ENCODE data around the gene ZNF813. TPM values are rescaled to one million over a fixed set of nuclear protein-coding genes. Genes with fewer than 3 reads are reported as not detected.
"Not testable (repeated sequence)": the region's sequence is repeated elsewhere in the genome, so short reads cannot be mapped to it uniquely, and the experiment has no call there.

ZNF813 gene
- 1.1 TPM for total RNA-seq
- long read RNA-seq, full-length matches to known transcripts, result 1 of 1 reads
- long read RNA-seq, partial matches to known transcripts, result 0 of 1 reads
- long read RNA-seq, other reads (novel, unspliced or antisense), result 0 of 1 reads

DNA sequence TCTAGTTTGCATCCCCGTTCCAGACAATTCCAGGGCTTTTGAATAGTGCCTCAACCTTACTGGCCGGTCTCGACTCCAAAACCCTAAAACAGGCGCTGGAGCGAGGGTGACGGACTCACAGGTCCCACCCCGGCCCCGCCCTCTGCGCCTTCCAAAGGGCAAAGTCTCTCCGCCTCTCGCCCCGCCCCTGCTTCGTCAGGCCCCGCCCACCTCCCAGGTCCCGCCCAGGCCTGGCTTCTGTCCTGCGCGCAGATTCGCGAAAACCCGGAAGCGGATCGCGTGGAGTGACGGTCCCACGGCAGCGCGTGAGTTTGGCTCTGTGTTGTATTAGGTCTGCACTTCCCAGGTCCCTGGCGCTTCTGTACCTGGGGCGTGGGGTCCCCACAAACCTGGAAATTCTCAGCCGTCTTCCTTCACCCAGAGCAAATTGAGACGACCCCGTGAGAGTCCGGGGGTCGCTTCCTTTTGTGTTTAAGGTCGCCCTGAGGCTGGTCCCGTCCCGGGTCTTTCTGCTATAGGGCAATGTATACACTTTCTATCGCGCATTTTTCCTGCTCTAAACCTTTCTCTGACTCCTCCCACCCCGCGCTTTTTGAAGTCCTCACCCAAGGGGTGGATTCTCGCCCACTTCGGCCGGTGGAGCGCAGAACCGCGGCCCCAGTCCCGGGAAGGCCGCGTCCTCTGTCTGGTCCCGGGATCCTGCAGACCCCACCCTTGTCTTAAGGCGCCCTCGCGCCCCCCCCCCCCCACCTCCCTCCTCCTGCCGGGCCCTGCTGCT is at the start of gene ZNF813:
Gene ZNF813 (plus strand): TSS at position 249 of the 778 bp plus-strand sequence. CDS start 16,090 bp downstream, outside the sequence.
- DNase-seq (ENCODE audit: missing footprints) (peak; percentile 98), ATAC-seq (peak; percentile 99)
- intact Hi-C loops (cut with DNase I), result loop anchor here (5.0 kb wide), 1 partner anchor 35 kb away; the partner anchor contains the start of gene ZNF761

DNA sequence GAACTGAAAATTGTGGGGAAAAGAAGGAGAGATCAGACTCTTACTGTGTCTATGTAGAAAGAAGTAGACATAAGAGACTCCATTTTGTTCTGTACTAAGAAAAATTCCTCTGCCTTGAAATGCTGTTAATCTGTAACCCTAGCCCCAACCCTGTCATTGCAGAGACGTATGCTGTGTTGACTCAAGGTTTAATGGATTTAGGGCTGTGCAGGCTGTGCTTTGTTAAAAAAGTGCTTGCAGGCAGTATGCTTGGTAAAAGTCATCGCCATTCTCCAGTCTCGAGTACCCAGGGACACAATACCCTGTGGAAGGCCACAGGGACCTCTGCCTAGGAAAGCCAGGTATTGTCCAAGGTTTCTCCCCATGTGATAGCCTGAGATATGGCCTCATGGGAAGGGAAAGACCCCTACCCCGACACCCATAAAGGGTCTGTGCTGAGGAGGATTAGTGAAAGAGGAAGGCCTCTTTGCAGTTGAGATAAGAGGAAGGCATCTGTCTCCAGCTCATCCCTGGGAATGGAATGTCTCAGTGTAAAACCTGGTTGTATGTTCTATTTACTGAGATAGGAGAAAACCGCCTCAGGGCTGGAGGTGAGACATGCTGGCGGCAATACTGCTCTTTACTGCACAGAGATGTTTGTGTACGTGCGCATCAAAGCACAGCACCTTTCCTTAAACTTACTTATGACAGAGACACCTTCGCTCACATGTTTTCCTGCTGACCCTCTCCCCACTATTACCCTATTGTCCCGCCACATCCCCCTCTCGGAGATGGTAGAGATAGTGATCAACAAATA is 46.8 kb upstream of the ZNF813 start:
- ATAC-seq; intact Hi-C loops (cut with DNase I); DNase-seq (ENCODE audit: missing footprints): not testable (repeated sequence)

DNA sequence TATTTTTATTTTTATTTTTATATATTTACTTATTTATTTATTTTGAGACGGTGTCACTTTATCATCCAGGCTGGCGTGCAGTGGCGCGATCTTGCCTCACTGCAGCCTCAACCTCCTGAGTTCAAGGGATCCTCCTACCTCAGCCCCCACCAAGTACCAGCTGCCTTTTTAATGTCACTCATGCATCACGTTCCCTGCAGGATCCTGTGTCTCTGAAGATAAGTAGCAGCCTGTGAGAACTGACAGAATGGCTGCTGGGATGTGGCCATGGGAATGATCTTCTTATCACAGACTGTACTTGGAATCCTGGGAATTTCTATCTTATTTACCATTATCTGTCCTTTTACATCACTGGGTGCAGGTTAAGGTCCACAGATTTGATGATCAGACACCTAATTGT is 45.0 kb upstream of the ZNF813 start:
- no peak for ATAC-seq
- intact Hi-C loops (cut with DNase I), result no loop called here
- no peak for DNase-seq (ENCODE audit: missing footprints)

- intact Hi-C loops (cut with DNase I); DNase-seq (ENCODE audit: missing footprints): not testable (repeated sequence)
- peak; percentile 35 for ATAC-seq
Observed at GRCh38 chr19:53423074-53423473, 44.5 kb upstream of the ZNF813 start.

DNA sequence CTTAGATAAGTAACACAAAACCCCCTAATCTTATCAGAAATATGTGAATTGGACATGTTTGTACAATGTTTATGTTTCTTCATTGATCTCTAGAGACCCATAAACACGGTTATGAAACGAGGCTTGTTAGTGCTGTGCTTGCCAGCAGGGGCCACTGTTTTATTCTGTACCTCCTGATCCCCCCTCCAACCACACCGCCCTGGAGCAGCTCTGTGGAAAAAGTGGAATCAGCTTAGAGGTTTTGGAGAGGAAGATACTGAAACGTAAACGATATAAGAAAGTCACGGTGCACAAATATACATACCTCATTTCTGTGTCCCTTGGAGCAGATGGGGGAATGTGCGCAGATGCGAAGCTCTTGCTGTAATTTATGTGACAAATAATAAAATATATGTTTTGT is 43.9 kb upstream of the ZNF813 start:
- peak; percentile 54 for ATAC-seq
- DNase-seq (ENCODE audit: missing footprints); intact Hi-C loops (cut with DNase I): not testable (repeated sequence)

- intact Hi-C loops (cut with DNase I), result no loop called here
- ATAC-seq (peak; percentile 79), DNase-seq (ENCODE audit: missing footprints) (peak; percentile 74)
Observed at GRCh38 chr19:53424968-53425597, 42.5 kb upstream of the ZNF813 start.

DNA sequence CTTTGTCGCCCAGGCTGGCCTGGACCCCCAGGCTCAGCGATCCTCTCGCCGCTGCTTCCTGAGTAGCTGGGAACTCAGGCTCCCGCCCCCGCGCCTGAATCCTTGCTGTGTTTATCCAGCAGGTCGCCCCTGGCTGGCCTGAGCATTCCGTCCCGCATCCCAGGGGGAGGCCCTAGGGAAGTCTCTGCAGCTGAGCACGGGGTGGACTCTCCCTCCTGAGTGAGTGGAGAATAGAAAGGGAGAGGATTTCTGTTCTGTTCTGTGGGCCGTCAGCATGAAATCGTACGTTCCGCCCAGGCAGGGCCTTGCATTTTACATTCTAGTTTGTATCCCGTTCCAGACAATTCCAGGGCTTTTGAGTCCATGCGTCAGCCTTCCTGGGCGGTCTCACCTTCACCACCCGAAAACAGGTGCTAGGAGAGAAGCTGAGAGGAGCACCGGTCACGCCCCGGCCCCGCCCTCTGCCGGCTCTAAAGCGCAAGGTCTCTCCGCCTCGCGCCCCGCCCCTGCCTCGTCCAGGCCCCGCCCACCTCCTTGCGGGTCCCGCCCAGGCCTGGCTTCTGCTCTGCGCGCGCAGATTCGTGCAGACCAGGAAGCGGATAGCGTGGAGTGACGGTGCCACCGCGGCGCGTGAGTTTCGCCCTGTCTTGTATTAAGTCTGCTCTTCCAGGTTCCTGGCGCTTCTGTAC is 36.0 kb upstream of the ZNF813 start, which contains the start of gene ZNF761:
Gene ZNF761 (plus strand): TSS at position 586 of the 689 bp plus-strand sequence. CDS start 15,285 bp downstream, outside the sequence.
- DNase-seq (ENCODE audit: missing footprints) (peak; percentile 97), ATAC-seq (peak; percentile 100)
- intact Hi-C loops (cut with DNase I), result loop anchor here (5.0 to 10.0 kb wide), 3 partner anchors 36 to 313 kb away; partner anchors contain the start of gene ZNF813

DNA sequence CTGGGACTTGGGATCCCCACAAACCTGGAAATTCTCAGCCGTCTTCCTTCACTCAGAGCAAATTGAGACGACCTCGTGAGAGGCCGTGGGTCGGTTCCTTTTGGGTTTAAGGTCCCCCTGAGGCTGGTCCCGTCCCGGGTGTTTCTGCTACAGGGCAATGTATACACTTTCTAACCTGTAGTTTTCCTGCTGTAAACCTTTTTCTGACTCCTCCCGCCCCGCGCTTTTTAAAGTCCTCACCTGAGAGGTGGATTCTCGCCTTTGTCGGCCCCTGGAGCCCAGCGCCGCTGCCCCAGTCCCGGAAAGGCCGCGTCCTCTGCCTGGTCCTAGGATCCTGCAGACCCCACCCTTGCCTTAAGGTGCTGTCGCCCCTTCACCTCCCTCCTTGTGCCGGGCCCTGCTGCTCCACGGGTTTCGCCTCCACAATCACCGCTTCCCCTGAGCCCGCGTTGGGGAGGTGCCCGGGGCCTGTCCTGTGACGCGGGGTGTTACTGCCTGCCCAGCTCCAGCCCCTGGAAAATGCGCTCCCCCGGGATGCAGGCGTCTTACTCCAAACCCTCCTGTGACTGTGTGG is 35.4 kb upstream of the ZNF813 start:
- ATAC-seq (peak; percentile 15), DNase-seq (ENCODE audit: missing footprints) (peak; percentile 68)
- intact Hi-C loops (cut with DNase I), result loop anchor here (5.0 to 10.0 kb wide), 3 partner anchors 35 to 313 kb away; partner anchors contain the start of gene ZNF813

GRCh38 chr19:53443809-53444208 is 23.7 kb upstream of the ZNF813 start:
- not testable (repeated sequence) for ATAC-seq

GRCh38 chr19:53447196-53447595 is 20.3 kb upstream of the ZNF813 start:
- ATAC-seq; intact Hi-C loops (cut with DNase I); DNase-seq (ENCODE audit: missing footprints): not testable (repeated sequence)

More at GRCh38 chr19:53443809-53444208, 23.7 kb upstream of the ZNF813 start:
- intact Hi-C loops (cut with DNase I); DNase-seq (ENCODE audit: missing footprints): not testable (repeated sequence)

DNA sequence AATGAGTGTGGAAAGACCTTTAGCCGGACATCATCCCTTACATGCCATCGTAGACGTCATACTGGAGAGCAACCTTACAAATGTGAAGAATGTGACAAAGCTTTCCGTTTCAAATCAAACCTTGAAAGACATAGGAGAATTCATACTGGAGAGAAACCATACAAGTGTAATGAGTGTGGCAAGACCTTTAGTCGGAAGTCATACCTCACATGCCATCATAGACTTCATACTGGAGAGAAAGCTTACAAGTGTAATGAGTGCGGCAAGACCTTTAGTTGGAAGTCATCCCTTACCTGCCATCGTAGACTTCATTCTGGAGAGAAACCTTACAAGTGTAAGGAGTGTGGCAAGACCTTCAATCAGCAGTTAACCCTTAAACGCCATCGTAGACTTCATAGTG is 11.7 kb upstream of the ZNF813 start:
- intact Hi-C loops (cut with DNase I), result no loop called here
- ATAC-seq, result no peak
- no peak for DNase-seq (ENCODE audit: missing footprints)

- intact Hi-C loops (cut with DNase I); ATAC-seq; DNase-seq (ENCODE audit: missing footprints): not testable (repeated sequence)
Observed at GRCh38 chr19:53460131-53460721, 7.3 kb upstream of the ZNF813 start.

- intact Hi-C loops (cut with DNase I), result no loop called here
- DNase-seq (ENCODE audit: missing footprints) (no peak), ATAC-seq (no peak)
Observed at GRCh38 chr19:53461866-53462265, 5.7 kb upstream of the ZNF813 start.

DNA sequence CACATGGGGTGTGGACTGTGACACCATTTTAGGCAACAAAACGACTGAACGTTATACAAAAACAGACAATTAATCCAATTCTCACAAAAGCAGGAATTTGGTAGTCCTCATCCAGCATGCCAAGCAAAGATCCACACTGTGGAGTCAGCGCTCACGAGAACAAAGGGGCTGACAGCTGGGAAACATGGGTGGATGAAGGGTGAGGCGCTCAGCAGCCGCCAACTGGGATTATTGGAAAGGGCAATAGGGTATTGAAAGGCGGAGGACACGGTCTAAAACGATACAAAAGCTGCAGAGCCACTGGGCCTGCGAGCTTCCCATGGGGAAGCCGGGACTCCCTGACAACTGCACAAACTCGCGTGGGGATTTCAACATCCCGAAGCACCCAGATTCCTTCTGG is 4.7 kb upstream of the ZNF813 start:
- ATAC-seq (no peak), DNase-seq (ENCODE audit: missing footprints) (no peak)
- intact Hi-C loops (cut with DNase I), result no loop called here

DNA sequence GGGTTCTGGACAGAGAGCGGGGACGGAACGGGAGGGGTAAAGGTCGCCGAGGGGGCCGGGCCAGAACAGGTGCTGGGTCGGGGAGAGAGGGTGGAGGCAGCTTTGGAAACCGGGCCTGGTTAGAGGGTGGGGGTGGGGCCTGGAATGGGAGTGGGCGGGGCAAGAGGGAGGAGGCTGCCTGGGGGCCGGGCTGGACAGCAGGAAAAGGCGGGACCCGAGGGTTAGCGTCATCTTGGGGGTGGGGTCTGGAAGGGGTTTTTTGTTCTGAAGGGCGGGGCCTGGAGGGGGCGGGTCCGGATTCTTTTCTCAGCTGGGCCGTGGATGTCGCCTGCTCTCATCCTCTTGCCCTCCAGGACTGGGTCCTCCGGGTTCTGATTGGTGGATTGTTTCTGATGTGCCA is 4.3 kb upstream of the ZNF813 start:
- no peak for ATAC-seq
- no peak for DNase-seq (ENCODE audit: missing footprints)
- intact Hi-C loops (cut with DNase I), result no loop called here

- intact Hi-C loops (cut with DNase I), result loop anchor here (5.0 kb wide), 1 partner anchor 35 kb away; the partner anchor contains the start of gene ZNF761
- DNase-seq (ENCODE audit: missing footprints) (no peak), ATAC-seq (peak; percentile 9)
Observed at GRCh38 chr19:53466726-53467484, 628 bp upstream of the ZNF813 start.

Data from Right ventricle myocardium inferior (tissue), 1 donor.